Activated T-helper 1 cell treated with anti-CD3 and anti-CD28 coated beads, Interleukin-12 subunit alpha, Interleukin-12 subunit beta, Interleukin-2, Interleukin-4 antibody, amounts not matched to agents 30 ng/mL and 10 ng/mL and 1 ng/mL, durations not matched to agents 14 hours and 24 hours and 36 hours (primary cell): Measurements from ENCODE around the gene BRSK2. TPM values are rescaled to one million over a fixed set of nuclear protein-coding genes. Genes with fewer than 3 reads are reported as not detected.
"Not testable (repeated sequence)": the region's sequence is repeated elsewhere in the genome, so short reads cannot be mapped to it uniquely, and the experiment has no call there.

Experiments
- DNase-seq: peaks from one replicate; pipeline ENCODE4 v3.0.0; 2021; ENCODE audit warnings: low spot score
- H3K27ac Mint-ChIP-seq: one replicate; pipeline ENCODE4 v1.8.0; 2021; ENCODE audit warnings: mild to moderate bottlenecking, mixed read lengths
- H3K27me3 Mint-ChIP-seq: one replicate; pipeline ENCODE4 v1.8.0; 2022; ENCODE audit warnings: mild to moderate bottlenecking, moderate library complexity, mixed read lengths; ENCODE audit not compliant: insufficient read depth
- H3K36me3 Mint-ChIP-seq: one replicate; pipeline ENCODE4 v1.8.0; 2021; ENCODE audit warnings: low read depth, mixed read lengths
- H3K4me1 Mint-ChIP-seq: one replicate; pipeline ENCODE4 v1.8.0; 2021; ENCODE audit warnings: low read depth, mixed read lengths
- H3K4me3 Mint-ChIP-seq: one replicate; pipeline ENCODE4 v1.8.0; 2021; ENCODE audit warnings: mild to moderate bottlenecking, moderate library complexity, mixed read lengths
- H3K9me3 Mint-ChIP-seq: one replicate; pipeline ENCODE4 v1.8.0; 2021; ENCODE audit warnings: mixed read lengths
- intact Hi-C: fragments of 100-400 bp; cut with micrococcal nuclease; formaldehyde crosslinking; loops from one replicate; pipeline ENCODE4 v1.15.1; 2024
- total RNA-seq: library from RNA; stranded (reverse); gene quantifications from 2 replicates; pipeline ENCODE4 v1.2.3, GENCODE V29; 2022

BRSK2 gene
- total RNA-seq, 1 donor from 2014 or later: 0.36 TPM

DNA sequence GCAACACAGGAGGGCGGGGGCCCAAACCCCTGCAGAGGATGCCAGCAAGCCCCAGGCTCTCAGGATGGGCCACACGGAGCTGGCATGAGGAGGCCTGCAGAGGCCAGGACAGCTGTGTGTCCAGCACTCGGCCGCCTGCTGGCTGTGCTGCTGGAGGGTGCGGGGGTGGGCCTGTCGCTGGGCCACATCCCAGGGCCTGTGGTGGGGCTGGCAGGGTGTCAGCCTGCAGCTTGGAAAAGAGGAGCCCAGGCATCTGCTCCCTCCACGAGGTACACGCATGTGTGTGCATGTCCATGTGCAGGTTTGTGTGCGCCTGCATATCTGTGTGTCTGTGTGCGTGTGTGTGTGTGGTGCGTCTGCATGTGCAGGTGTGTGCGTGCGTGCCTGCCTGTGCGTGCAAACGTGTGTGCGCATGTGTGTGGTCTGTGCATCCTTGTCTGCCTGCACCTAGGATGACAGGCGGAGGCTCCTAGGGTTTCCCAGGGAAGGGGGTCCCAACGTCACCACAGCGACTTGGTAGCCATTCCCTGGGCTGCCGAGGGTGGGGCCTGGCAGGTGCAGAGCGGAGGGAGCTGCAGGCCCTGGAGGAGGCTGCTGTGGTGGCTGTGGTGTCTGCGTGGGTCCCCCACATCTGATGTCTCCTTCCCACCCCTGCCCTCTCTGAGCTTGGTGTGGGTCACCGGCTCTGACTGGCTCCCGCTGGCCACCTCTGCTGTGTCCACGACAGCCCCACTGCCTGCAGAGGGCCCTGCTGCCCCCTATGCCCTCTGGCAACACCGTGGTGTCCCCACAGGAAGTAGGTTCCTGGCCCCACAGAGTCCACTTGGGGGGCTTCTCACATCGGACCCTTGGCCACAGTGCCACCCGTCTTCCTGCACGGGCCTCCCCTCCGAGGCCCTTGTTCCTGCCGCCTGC is 17.1 kb downstream of the BRSK2 start:
- Mint-ChIP-seq H3K27ac (no peak overlapping the region), H3K36me3 (no peaks in the 10 kb centered on the region), H3K27me3 (no peaks in the 10 kb centered on the region), H3K9me3 (no peaks in the 10 kb centered on the region), H3K4me3 (no peak overlapping the region), H3K4me1 (no peaks in the 10 kb centered on the region)
- intact Hi-C loops: no loop called here
- no peak for DNase-seq

DNA sequence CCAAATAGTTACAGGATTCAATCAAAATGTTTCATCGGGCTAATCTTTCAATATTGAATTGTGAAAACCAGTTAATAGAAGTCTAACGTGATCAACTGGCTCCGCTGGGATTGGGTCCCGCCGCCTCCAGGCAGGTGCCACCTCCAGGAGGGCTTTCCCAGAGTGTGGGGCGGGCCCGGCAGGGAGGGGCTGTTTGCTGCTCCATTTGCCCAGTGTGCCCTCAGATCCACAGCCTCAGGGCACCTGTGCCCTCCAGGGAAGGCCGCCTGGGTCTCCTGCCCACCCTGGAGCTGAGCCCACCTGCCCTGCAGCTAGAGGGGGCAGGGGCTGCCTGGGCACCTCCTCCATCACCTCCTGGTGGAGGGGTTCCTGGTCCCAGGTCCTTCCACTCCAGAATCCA is 17.9 kb downstream of the BRSK2 start:
- H3K4me1 Mint-ChIP-seq: no peaks in the 10 kb centered on the region
- no peaks in the 10 kb centered on the region for H3K36me3 Mint-ChIP-seq
- no peaks in the 10 kb centered on the region for H3K9me3 Mint-ChIP-seq
- intact Hi-C loops: no loop called here
- H3K27me3 Mint-ChIP-seq: no peaks in the 10 kb centered on the region
- DNase-seq: no peak
- no peak overlapping the region for H3K4me3 Mint-ChIP-seq
- H3K27ac Mint-ChIP-seq: no peak overlapping the region

DNA sequence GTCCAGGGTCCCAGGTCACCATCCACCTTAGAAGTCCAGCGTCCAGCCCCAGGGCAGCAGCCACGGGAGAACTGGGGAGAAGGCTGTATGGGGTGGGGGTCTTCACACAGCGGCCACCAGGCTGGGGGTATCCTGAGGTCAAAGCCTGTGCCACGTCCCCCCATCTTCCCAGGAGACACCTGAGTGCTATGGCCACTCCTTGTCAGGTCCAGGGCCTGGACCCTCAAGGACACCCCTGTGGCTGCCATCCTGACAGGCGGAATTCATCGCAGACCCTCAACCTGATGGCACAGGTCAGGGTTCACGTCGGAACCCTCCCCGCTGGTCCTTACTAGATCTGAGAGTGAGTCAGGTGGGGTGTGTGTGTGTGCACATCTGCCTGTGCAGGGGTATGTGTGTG is 18.6 kb downstream of the BRSK2 start:
- Mint-ChIP-seq H3K36me3 (no peaks in the 10 kb centered on the region), H3K9me3 (no peaks in the 10 kb centered on the region), H3K4me3 (no peak overlapping the region), H3K27me3 (no peaks in the 10 kb centered on the region), H3K27ac (no peak overlapping the region), H3K4me1 (no peaks in the 10 kb centered on the region)
- no peak for DNase-seq
- intact Hi-C loops: no loop called here

DNA sequence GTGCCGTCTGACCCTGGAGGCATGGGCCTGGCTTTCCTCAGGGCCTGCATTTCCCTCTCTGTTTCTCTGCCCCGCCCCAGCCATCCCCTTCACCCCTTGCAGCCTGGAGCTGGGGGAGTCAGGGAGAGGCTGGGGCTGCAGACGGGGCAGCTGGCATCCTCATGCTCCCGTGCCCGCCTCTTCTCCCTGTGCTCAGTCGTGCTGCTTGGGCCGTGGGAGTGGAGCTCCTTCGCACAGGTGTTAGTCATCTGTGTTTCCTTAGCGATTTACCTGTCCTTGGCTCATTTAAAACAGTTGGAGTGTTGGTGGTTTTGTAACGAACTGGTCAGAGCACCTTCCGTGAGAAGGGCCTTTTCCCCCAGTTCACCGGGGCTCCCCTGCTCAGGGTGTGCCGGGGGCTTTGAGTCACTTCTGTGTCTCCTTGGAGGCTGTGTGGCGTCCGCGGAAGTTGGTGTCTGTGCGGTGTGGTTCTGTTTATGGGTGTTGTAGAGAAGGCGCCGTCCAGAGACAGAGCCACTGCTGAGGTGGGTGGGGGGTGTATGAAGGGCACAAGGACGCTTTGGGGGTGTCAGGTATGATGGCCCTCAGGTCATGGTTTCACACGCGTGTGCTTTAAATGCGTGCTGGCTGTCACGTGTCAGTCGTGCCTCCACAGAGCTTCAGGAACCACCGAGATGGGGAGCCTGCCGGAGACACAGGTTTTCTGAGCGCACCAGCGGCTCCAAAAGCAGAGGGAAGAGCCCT is 19.5 kb downstream of the BRSK2 start:
- Mint-ChIP-seq H3K27me3 (no peaks in the 10 kb centered on the region), H3K9me3 (peaks cover 6% of the 10 kb centered on the region), H3K4me1 (no peaks in the 10 kb centered on the region), H3K27ac (no peak overlapping the region), H3K4me3 (no peak overlapping the region), H3K36me3 (no peaks in the 10 kb centered on the region)
- no peak for DNase-seq
- intact Hi-C loops: no loop called here

DNA sequence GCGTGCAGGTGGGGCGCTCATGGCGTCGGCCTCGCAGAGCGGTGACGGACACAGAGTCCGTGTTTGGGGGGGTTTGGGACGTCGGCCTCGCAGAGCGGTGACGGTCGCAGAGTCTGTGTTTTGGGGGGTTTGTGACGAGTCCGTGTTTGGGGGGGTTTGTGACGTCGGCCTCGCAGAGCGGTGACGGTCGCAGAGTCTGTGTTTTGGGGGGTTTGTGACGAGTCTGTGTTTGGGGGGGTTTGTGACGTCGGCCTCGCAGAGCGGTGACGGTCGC is 20.1 kb downstream of the BRSK2 start:
- H3K4me1 Mint-ChIP-seq, H3K27me3 Mint-ChIP-seq, H3K27ac Mint-ChIP-seq, H3K36me3 Mint-ChIP-seq, DNase-seq, H3K4me3 Mint-ChIP-seq, intact Hi-C loops, H3K9me3 Mint-ChIP-seq: not testable (repeated sequence)

DNA sequence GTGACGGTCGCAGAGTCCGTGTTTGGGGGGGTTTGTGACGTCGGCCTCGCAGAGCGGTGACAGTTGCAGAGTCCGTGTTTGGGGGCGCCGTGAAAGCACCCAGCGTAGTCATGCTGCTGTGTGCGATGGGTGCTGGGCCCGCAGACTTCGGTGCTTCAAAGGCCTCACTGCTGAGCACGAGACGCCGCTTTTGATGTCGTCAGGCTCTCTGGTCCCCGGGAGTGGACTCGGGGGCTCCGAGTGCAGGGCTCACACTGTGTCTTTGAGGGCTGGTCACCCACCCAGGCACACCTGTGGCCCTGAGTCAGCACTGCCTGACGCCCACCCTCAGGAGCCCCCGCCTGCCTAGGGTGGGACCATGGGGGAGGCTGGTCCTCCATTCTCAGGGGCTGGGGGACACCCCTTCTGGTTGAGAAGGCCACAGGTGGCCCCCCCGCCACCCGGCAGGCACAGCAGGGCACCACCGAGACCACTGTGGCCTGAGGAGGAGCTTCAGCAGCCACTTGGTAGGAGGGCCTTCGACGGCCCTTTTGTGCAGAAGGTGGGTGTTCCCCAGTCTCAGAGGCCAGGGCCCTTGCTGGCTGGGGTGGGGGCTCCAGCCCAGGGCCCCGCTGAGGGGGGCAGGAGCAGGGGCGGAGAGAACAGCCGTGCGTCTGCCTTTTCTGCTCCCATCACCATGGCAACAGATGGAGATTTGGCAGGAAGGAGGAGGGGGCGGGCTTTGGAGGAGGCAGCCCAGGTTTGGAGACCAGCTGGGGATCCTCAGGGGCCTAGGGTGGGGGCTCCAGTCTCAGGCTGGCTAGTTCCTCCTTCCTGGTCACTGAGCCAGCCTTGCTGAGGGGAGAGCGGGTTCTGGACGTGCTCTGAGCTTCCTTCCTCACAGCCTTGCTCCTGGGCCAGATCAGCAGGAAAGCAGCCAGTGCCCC is 20.9 kb downstream of the BRSK2 start:
- DNase-seq: no peak
- Mint-ChIP-seq H3K27me3 (no peaks in the 10 kb centered on the region), H3K27ac (no peak overlapping the region), H3K4me1 (no peaks in the 10 kb centered on the region), H3K9me3 (peaks cover 6% of the 10 kb centered on the region), H3K36me3 (no peaks in the 10 kb centered on the region), H3K4me3 (no peak overlapping the region)
- intact Hi-C loops: no loop called here

DNA sequence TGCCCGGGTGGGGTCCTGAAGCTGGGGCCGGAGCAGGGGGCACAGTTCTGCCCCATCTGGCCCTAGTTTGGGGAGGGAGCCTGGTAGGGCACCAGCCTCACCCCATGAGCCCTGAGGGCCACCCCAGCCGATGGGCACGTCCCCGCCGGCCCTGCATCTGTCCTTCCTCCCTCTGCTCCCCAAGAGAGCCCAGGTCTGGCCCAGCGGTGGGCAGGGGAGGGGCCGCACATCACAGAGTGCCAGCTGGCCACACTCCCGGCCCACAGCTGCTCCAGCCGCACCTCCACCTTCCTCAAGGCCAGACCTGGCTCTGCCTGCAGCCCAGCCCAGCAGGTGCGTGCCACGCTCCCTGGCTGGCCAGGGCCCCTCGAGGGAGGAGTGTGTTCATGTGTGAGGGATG is 21.6 kb downstream of the BRSK2 start:
- Mint-ChIP-seq H3K27me3 (no peaks in the 10 kb centered on the region), H3K36me3 (no peaks in the 10 kb centered on the region), H3K4me3 (no peak overlapping the region), H3K9me3 (peaks cover 6% of the 10 kb centered on the region), H3K4me1 (no peaks in the 10 kb centered on the region), H3K27ac (no peak overlapping the region)
- DNase-seq: no peak
- intact Hi-C loops: no loop called here

DNA sequence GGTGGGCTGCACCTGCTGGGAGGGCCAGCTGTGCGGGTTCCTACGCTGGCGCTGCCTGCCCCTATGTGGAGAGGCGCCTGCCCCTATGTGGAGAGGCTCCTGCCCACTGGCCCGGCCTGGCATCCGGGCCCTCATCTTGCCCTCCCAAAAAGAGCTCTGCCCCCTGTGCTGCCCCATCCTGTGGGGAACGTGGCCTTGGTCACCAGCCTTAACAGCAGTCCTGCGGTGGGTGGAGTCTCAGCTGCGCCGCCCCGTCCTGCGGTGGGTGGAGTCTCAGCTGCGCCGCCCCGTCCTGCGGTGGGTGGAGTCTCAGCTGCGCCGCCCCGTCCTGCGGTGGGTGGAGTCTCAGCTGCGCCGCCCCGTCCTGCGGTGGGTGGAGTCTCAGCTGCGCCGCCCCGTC is 22.0 kb downstream of the BRSK2 start:
- H3K36me3 Mint-ChIP-seq, H3K4me1 Mint-ChIP-seq, H3K4me3 Mint-ChIP-seq, H3K27me3 Mint-ChIP-seq, intact Hi-C loops, H3K9me3 Mint-ChIP-seq, H3K27ac Mint-ChIP-seq, DNase-seq: not testable (repeated sequence)

DNA sequence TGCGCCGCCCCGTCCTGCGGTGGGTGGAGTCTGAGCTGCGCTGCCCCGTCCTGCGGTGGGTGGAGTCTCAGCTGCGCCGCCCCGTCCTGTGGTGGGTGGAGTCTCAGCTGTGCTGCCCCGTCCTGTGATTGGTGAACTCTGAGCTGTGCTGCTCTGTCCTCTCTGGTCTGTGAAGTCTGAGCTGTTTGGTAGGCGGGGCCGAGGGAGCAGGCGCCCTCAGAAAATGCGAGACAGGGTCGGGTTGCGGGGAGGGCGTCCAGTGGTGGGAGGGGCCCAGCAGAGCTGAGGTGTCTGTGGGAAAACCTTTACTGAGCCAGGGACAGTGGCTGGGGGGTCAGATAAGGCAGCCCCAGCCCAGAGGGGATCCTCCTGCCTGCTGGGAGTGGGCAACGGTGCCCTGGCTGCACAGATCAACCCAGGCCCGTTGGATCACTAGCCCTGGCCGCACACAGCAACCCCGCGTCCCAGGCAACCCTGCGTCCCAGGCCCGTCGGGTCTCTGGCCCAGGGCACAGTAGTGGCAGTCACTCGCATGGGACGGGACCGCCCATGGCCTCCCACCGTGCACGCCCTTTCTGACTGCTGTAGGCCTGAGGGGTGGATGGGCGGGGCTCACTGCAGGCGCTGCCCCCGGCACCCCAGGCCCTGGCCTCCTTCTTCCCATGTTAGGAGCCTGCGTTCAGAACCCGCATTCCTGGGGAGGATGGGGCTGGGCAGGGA is 22.8 kb downstream of the BRSK2 start:
- Mint-ChIP-seq H3K27ac (no peak overlapping the region), H3K9me3 (peaks cover 9% of the 10 kb centered on the region), H3K36me3 (no peaks in the 10 kb centered on the region), H3K27me3 (no peaks in the 10 kb centered on the region), H3K4me3 (no peak overlapping the region), H3K4me1 (no peaks in the 10 kb centered on the region)
- intact Hi-C loops: no loop called here
- DNase-seq: no peak

DNA sequence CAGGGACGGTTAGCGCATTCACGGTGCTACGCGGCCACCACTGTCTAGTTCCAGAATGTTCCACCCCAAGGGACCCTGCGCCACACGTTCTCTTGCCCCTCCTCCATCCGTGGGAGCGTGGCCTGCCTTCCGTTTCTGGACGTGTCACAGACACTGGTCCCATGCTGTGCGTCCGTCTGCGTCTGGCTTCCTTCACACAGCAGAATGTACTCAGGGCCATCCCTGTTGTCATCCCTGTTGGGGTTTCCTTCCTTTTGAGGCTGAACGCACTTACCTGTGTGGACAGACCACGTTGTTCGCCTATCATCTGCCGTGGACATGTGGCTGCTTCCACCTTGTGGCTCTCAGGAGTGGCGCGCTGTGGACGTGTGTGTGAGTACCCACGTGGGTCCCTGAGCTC is 24.9 kb downstream of the BRSK2 start:
- intact Hi-C loops: no loop called here
- Mint-ChIP-seq H3K9me3 (peaks cover 20% of the 10 kb centered on the region), H3K4me3 (no peak overlapping the region), H3K27me3 (no peaks in the 10 kb centered on the region), H3K36me3 (no peaks in the 10 kb centered on the region), H3K27ac (no peak overlapping the region), H3K4me1 (no peaks in the 10 kb centered on the region)
- no peak for DNase-seq

DNA sequence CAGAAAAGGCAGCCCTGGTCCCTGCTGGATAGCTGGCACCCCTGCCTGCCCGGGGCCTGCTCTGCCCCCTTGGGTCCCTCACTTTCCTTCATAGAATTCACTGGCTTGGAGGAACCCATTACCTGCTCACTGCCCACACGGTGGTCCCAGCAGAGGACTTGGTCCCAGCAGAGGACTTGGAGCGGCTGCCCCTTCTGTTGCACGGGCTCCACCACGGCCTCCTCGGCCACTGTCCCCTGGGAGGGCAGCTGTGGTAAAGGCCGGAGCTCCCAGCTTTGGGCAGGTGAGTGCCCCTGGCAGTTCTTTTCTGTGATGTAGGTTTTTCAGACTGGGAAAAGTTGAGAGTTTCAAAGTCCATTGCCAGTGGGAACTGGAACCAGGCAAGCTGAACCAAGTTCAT is 25.9 kb downstream of the BRSK2 start:
- no peaks in the 10 kb centered on the region for H3K27me3 Mint-ChIP-seq
- no peak for DNase-seq
- H3K4me1 Mint-ChIP-seq: no peaks in the 10 kb centered on the region
- intact Hi-C loops: no loop called here
- no peak overlapping the region for H3K4me3 Mint-ChIP-seq
- no peaks in the 10 kb centered on the region for H3K36me3 Mint-ChIP-seq
- no peak overlapping the region for H3K27ac Mint-ChIP-seq
- peaks cover 20% of the 10 kb centered on the region for H3K9me3 Mint-ChIP-seq

DNA sequence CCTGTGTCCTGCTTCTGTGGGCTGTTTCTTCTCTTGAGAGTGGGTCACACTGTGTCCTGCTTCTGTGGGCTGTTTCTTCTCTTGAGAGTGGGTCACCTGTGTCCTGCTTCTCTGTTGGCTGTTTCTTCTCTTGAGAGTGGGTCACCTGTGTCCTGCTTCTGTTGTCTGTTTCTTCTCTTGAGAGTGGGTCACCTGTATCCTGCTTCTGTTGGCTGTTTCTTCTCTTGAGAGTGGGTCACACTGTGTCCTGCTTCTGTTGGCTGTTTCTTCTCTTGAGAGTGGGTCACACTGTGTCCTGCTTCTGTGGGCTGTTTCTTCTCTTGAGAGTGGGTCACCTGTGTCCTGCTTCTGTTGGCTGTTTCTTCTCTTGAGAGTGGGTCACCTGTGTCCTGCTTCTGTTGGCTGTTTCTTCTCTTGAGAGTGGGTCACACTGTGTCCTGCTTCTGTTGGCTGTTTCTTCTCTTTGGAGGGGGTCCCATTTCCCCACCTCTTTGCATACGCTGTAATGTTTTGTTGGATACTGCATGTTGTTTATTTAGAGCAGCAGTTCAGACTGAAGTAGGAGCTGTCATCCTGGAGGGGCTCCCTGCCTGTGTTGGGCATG is 28.6 kb downstream of the BRSK2 start:
- DNase-seq, H3K4me3 Mint-ChIP-seq, H3K36me3 Mint-ChIP-seq, H3K27ac Mint-ChIP-seq, H3K4me1 Mint-ChIP-seq, intact Hi-C loops, H3K27me3 Mint-ChIP-seq: not testable (repeated sequence)
- peaks cover 20% of the 10 kb centered on the region for H3K9me3 Mint-ChIP-seq
